ENCODE data around the gene NDRG3.
"Not testable (repeated sequence)": the region's sequence is repeated elsewhere in the genome, so short reads cannot be mapped to it uniquely, and the experiment has no call there.

Gene NDRG3

DNA sequence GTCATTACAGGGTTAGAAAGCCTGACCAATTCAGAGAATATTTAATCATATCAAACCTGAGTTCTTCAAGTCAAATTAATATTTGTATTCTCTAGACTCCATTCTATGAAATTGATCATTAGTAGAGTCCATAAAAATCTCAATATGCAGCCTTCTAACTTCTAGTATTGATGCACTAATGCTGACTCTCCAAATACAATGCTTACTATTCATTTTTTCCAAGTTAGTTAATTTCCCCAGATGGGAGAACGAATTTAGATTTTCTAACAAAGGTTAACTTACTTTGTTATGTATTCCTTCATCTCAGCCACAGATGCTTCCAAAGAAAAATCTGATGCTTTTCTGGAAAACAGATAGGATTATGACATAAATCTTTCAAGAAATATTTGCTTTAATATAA is 12.4 kb upstream of the NDRG3 start:
- DNase-seq = no peak

DNA sequence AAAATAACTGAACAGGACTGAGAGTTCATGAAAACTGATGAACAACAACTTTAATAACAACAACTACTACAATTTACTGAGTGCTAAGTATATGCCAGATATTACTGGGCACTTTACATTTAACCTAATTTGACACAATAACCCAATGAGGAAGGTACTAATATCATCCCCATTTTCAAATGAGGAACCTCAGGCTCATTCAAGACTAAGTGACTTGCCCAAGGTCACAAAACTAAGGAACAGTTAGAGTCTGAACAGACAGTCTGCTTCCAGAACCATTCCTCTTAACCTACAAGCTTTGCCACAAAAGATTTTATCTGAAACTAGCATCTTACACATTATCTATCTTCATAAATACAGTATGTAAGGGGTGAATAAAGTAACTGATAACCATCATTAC is 10.6 kb upstream of the NDRG3 start:
- no peak for DNase-seq

DNA sequence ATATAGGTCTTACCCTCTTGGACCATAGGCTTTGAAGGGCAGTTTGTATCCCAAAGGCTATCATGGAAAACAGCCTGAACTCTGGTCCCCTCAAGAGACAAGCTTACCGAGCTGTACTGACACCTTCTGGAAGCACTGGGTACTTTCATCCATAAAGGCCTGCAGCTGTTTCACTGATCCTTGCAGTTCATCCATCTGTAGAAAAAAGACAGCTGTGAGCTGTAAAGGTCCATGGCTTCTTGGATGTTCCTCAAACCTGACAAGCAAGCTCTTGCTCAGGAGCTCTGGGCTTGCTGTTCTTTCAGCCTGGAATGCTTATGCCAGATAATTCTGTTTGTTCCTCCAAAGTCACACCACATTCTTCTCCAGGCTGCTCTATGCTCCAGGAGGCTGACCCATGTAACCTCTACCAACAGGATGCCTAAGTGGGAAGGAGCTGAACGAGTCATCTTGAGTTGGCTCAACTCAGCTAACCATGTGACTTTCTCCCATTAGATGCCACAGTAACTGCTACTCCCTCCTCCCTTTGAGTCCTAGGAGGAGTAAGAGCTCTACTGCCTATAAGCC is 8.8 kb upstream of the NDRG3 start:
- DNase-seq = peak; percentile 12

DNA sequence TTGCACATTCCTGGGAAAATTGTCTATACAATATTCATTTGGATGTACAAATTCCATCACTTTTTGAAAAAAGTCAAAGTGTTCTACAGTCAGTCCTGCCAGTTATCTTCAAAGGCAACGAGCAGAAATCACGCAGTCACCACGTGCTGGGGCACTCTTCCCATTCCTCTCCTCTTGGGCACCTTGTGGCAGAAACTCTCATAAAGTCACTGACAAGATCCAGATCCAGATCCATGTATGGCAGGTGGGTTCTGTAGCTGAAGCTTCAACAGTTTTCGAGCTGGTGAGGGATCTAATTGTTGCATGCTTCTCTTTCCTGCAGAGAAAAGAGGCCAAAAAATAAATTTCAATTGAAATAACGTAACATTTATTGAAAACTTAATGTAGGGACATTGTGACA is 6.7 kb upstream of the NDRG3 start:
- no peak for DNase-seq

DNA sequence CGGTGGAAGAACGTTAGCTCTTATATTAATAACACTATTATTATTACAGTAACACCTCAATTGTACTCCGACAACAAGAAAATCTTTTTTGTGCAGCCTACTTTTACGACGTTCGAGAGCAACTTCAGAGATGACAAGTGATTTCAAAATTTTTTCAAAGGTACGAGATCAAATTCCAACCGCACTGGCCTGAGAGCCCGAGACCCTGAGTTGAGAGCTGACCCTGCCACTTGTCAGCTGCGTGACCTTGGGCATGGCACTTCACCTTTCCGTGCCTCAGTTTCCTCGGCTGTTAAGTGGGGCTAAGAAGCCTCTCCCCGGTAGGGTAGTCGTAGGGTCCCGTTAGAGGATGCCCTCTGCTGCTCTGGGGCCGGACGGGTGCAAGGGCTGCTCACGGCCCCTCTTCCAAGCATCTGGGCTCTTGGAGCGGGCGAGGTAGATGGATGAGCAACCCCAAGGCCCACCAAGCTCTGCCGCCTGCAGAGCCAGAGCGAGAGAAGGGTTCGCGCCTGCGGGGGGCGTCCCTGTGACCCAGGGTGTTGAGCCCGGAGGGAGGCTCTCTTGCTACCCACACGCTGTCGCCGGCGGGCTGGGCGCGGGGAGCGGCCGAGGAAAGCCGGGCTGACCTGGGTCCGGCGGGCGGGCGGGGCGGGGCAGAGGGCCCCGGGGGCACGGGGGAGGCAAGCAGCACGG is 510 bp downstream of the NDRG3 start:
- no peak for DNase-seq

DNA sequence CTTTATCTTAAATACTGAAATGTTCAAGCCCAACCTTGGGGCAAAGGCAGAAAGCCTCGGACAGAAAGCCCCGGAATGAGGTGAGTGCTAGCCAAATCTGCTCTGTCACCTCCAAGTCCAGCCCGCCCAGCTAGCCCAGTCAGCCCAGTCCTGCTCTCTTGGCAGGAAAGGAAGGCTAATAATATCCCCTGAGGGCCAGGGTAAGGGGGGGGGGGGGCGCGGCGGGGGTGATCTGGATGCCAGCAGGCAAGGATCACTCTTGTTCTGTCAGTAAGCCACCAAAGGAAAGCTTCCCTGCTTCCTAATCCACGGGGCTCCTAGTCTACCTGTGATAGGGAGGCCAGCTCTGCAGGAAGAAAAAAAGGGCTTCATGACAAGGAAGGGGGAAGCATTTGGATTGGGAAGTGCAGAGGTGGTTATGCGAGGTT is 1.1 kb downstream of the NDRG3 start:
- DNase-seq = no peak

DNA sequence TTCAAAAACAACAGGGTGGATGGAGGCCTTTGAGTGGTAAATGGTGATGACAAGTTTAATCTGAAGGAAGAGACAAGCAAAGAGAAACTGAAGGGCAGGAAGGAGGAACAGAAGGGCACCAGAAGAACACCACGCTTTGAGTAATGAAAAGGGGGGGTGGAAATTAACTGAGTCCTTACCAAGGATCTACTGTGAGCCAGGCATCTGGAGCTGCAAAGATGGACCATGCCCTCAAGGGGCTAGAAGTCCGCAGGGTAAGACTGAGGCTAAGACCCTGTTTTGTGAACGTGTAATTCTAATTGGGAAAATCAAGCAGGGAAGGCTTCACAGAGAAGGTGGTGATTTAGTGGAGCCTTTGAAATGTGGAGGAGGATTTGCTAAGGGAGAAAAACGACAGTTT is 1.6 kb downstream of the NDRG3 start:
- DNase-seq = no peak

DNA sequence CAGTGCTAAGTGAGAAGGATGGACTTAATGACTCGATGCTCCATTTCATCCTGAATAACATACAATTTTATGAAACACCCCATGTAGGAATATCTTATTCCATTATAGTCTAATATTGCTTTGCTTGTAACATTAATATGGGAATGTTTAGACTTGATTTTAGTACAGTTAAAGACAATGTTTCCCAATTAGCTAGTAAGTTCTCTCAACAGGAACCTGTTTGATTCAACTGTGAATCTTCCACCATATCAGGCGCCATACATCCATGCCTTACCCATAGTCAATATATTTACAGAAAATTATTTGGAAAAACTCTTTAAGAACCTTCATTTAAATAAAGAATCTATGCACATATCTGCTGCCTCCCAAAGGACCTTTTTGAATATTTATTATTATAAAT is 3.3 kb downstream of the NDRG3 start:
- no peak for DNase-seq

DNA sequence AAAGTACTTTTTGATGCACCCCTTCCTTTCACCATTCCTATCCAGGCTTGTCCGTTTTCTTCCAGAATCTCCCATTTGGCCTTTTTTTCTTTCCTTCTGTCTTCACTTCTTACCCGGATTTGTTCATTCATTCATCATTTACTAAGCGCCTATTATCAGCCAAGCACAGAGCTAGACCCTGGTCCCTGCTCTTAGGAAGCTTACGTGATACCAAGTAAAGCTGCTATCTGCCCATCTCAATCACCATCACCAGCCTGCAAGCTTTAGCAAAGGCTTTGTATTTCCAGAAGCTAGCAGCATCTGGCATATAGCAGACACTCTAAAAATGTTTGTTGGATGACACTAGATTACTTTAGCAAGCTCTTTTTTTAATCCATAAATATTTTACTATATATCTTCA is 4.8 kb downstream of the NDRG3 start:
- DNase-seq = no peak

DNA sequence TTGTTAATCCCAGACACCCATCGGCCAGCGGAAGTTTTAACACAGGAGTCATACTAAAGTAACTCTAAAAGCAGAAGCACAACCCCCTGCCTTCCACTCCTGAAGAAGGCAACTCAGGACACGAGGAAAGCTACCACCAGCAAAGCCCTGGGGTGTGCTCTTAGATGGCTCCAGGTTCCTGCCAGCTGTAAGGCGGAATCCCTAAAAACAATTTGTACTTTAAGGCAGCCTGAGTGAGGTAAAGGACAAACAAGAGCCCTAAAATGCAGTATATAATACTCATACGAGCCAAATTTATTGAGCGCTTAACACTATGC is 8.7 kb downstream of the NDRG3 start:
- DNase-seq = no peak

DNA sequence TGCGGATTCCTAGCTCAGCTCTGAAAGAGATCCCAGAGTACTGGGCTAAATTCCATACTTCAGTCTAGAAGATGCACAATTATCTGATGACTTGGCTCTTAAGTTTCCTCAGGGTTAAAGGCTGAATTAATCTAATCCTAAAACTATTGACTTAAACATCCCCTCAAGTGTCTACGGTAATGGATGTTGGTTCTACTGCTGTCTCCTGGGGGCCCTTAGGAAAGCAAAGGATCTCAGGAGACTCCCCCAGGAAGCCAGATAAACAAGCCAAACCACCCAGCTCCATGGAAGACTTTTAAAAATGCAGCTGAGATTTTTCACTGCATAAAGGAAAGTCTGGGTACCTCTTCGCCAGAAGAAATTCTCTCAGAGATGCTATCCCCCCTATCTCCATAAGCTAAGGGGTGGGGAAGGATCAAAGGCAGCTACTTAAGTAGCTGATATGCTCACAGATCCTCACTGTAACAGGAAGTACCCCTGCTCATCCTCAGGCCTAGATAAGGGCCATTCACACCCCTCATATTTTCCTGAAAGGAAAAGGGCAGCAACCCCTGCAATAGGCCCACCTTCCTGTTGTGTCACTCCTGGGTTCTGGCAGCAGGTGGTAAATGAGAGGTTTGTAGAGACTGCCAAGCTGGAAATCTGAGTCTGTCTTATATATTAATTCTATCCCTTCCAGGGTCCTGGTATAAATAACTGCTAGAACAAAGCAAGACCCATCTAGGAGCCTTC is 9.3 kb downstream of the NDRG3 start:
- no peak for DNase-seq

DNA sequence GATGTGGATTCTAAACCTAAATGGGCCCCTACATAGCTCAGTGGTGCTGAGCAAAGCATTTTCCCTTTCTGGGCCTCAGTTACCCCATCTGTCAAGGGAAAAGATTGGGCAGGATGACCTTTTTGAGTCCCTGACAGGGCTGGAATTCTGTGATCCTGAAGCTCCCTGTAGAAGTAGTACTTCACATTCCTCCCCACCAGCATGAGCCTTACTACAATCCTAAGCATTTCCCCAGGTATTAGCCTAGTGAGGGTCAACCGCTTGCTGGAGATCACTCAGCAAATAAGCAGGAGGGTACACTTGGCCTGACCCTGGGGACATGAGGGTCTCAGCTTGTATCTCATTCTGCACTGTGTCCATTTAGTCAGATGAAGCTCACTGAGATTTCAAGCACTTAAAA is 13.4 kb downstream of the NDRG3 start:
- DNase-seq = no peak

DNA sequence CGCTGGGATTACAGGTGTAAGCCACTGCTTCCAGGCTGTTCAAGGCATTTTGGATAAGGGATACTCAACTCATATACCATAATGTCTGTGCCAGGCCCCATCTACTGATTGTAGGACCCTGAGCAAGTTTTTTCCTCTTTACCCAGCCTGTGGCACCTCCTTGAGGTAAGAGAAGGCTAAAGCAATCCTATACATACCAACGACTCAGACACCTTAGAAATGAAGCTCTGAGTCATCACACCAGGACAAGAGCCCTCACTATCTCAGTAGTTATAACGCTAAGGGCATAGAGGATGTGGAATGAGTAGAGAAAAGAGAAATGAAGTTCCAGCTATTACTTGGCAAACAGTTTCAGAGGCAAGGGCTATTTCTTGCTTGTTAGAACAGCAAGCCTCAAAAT is 16.9 kb downstream of the NDRG3 start:
- DNase-seq = no peak

DNA sequence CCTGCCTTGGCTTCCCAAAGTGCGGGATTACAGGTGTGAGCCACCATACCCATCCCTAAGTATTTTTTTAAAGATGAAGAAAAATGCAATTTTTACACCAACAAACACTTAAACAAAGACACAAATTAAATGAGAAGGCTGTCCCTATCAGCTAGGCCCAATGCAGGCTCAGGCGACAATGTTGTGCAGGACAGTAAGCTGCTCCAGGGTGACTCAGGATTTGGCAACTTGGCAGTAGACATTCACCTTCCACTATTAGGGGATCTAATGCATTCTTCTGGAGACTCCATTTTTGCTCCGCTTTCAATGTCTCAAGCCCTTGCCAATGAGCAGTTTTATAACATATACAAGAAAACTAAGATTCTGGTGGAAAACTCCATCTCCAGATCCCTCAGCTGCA is 19.7 kb downstream of the NDRG3 start:
- DNase-seq = no peak

DNA sequence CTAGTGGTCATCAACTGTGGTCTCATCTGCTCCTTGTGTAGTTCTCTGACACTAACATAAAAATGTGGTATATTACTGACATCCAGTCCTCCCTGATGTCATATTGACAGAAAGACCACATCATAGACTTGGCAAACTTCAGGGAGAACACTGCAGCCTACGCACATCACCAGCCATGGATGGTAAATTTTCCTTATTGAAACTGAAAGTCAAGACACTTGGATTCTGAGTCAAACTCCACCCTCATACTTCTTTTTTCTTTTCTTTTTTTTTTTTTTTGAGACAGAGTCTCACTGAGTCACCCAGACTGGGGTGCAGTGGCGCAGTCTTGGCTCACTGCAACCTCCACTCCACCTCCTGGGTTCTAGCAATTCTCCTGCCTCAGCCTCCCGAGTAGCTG is 25.4 kb downstream of the NDRG3 start:
- peak; percentile 4 for DNase-seq

DNA sequence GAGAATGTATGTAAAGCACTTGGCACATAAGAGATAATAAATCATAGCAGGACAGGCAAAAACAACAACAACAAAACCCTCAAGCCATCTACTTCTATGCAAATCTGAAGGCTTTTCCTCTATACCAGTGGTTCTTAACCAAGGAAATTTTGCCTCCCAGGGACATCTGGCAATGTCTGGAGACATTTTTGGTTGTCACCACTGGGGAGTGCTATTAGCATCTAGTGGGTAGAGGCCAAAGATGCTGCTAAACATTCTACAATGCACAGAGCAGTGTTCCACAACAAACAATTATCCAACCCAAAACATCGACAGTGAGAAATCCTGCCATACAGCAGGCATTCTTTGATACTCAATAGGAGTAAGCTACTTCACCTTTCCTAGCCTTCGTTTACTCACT is 28.2 kb downstream of the NDRG3 start:
- no peak for DNase-seq

DNA sequence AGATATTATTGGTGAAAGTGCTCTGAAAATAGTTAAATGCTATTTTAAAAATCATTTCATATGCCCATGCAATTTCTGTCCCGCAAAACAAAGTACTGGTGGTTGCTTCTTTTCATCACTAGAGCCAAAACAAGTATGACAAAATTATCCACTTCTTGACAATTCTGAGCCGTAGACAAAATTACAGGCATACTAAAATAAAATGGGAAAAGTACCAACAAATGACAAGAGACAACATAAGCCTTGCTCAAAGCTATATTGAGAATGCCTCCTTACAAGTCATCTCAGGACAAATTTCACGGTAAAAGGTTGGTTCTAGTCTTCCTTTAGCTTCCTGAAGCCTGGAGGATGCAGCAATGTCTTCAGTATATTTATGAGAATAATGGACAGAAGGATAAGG is 28.9 kb downstream of the NDRG3 start:
- DNase-seq = no peak

DNA sequence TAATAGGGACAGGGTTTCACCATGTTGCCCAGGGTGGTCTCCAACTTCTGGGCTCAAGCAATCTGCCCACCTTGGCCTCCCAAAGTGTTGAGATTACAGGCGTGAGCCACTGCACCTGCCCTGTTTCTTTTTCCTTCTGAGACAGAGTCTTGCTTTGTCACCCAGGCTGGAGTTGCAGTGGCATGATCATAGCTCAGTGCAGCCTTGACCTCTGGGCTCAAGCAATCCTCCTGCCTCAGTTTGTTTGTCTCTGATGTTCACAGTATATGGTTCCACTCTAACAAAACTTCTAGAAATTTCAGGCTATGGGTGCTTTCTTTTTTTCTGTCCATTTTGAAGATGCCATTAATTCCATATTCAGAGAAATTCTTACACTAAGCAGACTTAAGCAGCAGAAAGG is 33.1 kb downstream of the NDRG3 start:
- no peak for DNase-seq

DNA sequence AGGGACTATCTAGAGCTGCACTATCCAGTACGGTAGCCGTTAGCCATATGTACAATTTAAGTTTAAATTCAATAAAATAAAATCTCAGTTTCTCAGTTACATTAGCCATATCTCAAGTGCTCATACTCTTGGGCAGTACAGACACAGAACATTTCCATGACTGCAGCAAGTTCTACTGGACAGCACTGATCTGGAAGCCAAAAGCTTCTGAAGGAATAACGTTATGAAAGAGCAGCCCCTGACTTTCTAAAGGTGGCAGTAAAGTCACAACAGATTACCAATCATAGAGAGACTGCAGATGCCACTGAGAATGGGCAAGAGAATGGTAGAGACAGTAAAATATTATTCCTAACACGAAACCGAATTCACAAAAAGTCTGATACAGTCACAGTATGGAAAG is 36.8 kb downstream of the NDRG3 start:
- no peak for DNase-seq

DNA sequence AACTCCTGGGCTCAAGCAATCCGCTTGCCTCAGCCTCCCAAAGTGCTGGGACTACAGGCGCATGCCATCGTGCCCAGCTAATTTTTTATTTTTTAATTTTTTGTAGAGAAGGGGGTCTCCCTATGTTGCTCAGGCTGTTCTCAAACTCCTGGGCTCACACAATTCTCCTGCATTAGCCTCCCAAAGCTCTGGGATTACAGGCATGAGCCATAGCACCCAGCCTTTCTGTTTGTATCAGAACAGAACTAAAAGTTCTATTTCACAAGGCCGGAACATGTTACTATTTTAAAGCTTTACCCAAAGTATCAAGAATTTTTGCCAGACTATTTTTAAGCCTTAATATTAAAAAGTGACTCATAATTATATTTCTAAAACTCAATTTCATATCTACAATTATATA is 42.4 kb downstream of the NDRG3 start:
- no peak for DNase-seq

DNA sequence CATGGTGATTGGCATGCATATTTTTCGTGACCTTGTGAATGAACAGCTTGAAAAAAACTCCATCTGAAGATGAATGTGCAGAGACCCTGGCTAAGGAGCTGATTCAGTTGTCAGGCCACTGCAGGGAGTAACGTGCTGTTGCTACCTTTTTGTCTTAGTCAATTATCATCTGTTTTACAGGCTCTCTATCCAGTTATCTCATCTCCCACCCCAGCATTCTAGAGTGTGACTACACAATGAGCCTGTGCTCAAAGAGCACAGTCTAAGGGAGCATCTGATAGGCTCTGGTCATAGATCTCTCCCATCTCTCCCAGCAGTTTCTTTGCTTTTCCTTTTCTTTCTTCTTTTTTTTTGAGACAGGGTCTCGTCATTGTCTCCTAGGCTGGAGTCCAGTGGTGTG is 45.5 kb downstream of the NDRG3 start:
- no peak for DNase-seq

DNA sequence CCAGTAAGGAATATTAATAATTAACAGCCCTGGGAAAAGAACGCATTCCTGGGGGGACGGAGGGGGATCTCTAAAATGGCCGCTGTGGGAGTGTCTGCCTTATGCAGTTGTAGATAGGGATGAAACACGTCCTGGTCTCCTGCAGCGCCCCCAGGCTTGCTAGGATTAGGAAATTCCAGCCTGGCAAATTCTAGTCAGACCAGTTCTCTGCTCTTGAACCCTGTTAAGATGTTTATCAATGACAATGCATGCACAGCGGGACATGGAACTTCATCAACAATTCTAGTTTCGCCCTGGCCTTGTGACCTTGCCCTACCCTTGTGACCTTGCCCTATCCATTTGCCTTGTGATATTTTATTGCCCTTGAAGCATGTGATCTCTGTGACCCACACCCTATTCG is 50.4 kb downstream of the NDRG3 start:
- DNase-seq = not testable (repeated sequence)

DNA sequence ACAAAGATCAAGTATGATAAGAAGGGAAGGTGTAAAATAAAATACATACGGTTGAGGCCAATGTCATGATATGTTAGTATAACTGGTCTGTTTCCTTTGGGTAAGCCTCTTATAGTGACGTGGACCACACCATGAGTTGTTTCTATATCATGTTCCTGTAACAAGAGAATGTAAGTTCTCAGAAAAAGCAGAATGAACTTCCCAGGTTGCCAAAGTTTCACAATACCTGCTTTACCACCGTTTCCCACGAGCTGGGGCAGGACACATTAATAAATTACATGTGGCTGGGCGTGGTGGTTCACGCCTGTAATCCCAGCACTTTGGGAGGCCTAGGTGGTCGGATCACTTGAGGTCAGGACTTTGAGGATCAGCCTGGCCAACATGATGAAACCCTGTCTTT is 57.3 kb downstream of the NDRG3 start:
- no peak for DNase-seq

DNA sequence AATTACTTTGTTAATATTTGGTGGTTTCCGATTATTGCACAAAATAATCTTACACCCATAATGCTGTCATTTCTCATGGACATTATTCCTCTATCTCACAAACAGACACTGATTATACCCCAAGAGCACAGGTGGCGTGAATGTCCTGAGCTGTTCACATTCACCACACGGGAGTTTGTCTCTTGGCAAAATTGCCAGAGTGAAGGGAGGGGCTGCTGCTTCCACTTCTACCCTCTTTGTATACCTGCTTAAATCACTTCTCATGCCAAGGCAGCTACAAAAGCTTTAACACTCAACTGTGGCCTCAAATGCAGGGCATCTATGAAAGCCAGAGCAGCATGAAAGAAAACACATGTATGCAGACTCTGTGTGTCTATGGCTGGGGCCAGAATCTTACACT is 58.0 kb downstream of the NDRG3 start:
- DNase-seq = no peak

DNA sequence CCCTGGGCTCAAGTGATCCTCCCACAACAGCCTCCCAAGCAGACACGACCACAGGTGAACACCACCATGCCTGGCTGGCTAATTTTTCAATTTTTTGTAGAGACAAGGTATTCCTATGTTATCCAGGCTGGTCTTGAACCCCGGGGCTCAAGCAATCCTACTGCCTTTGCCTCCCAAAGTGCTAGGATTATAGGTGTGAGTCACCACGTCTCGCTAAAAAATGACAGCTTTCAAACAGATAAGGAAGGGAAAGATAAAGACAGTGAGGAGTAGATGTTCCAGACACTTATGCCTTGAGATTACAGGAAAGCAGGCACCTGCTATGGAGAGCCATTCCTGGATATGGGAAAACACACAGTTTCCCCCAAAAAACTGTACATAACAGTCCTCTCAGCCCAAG is 58.9 kb downstream of the NDRG3 start:
- DNase-seq = no peak

Measured in stimulated activated naive CD4-positive, alpha-beta T cell treated with Interleukin-2 at 50 U/mL for 16 hours (primary cell).